Measurements from ENCODE around the gene KCTD15.

KCTD15 gene

GRCh38 chr19:33797802-33798671 lies 1.4 kb downstream of the KCTD15 start:
- DNase-seq = no peak

GRCh38 chr19:33798681-33799111 lies 2.0 kb downstream of the KCTD15 start:
- DNase-seq = no peak

- DNase-seq = no peak
Measured at GRCh38 chr19:33799476-33799875, 2.8 kb downstream of the KCTD15 start.

- DNase-seq = no peak
Measured at GRCh38 chr19:33800012-33800680, 3.5 kb downstream of the KCTD15 start.

GRCh38 chr19:33801411-33801810 lies 4.7 kb downstream of the KCTD15 start:
- no peak for DNase-seq

- no peak for DNase-seq
Measured at GRCh38 chr19:33802001-33802400, 5.3 kb downstream of the KCTD15 start.

- no peak for DNase-seq
Measured at GRCh38 chr19:33802801-33803200, 6.1 kb downstream of the KCTD15 start.

- DNase-seq = no peak
Measured at GRCh38 chr19:33803383-33803782, 6.7 kb downstream of the KCTD15 start.

GRCh38 chr19:33804021-33804799 lies 7.5 kb downstream of the KCTD15 start:
- no peak for DNase-seq

- DNase-seq = no peak
Measured at GRCh38 chr19:33805313-33805712, 8.6 kb downstream of the KCTD15 start.

- DNase-seq = no peak
Measured at GRCh38 chr19:33805840-33806433, 9.3 kb downstream of the KCTD15 start.

GRCh38 chr19:33806434-33806881 lies 9.8 kb downstream of the KCTD15 start:
- no peak for DNase-seq

- DNase-seq = no peak
Measured at GRCh38 chr19:33808399-33808798, 11.7 kb downstream of the KCTD15 start.

- DNase-seq = no peak
Measured at GRCh38 chr19:33809960-33810359, 13.3 kb downstream of the KCTD15 start.

GRCh38 chr19:33810821-33811220 lies 14.2 kb downstream of the KCTD15 start:
- no peak for DNase-seq

- DNase-seq = no peak
Measured at GRCh38 chr19:33811246-33811645, 14.6 kb downstream of the KCTD15 start.

GRCh38 chr19:33811736-33812387 lies 15.2 kb downstream of the KCTD15 start:
- DNase-seq = no peak

GRCh38 chr19:33812388-33813330 lies 16.0 kb downstream of the KCTD15 start:
- no peak for DNase-seq

- no peak for DNase-seq
Measured at GRCh38 chr19:33813391-33814101, 16.9 kb downstream of the KCTD15 start.

Measured in central memory CD4-positive, alpha-beta T cell (primary cell).